ENCODE measurements around the gene CCDC92. TPM values are rescaled to one million over a fixed set of nuclear protein-coding genes. Genes with fewer than 3 reads are reported as not detected.

Gene CCDC92
- total and polyA plus RNA-seq, 2 of the 8 experiments (the other 6 are each of a cell fraction or from before 2014, with no cell fraction given), result 0.43 to 0.51 TPM

- ChIA-PET POLR2A (ENCODE audit: partially characterized antibody) (no interaction called here), CTCF (ENCODE audit: partially characterized antibody) (interaction anchor here (0.6 to 1.5 kb wide), 3 partner anchors 18 to 327 kb away, joined by 3 to 4 read pairs (median 4); no protein-coding TSS in a partner anchor)
- no peak overlapping the region for H3K4me3 ChIP-seq (ENCODE audit: extremely low read depth in 1 of 4, insufficient read depth in 2 of 4, low read depth in 3 of 4, low read length in 4 of 4)
- no peak overlapping the region for H3K14ac ChIP-seq (ENCODE audit: insufficient read length)
- no peak overlapping the region for H2BK5ac ChIP-seq (ENCODE audit: low read depth, low read length)
- H3K4ac ChIP-seq (replicated peaks; ENCODE audit: insufficient read length, low read depth, low read length), result no peak overlapping the region
- no peak overlapping the region for H4K8ac ChIP-seq (ENCODE audit: extremely low read depth, insufficient read depth, low read length)
- no peak overlapping the region for H3K56ac ChIP-seq (replicated peaks; ENCODE audit: insufficient read length, low read depth, low read length)
- H4K20me1 ChIP-seq (replicated peaks in 1 of 2; ENCODE audit: control insufficient read depth in 1 of 2, insufficient read depth in 2 of 2, low read length in 2 of 2), result no peaks in the 10 kb centered on the region
- no peak overlapping the region; the same call in 1 of the 2 replicates for H2AFZ ChIP-seq (ENCODE audit: low read length)
- no peaks in the 10 kb centered on the region for H3K36me3 ChIP-seq (ENCODE audit: control insufficient read depth in 2 of 4, insufficient read depth in 4 of 4, low read length in 3 of 4)
- no peak overlapping the region for H3K18ac ChIP-seq (ENCODE audit: extremely low read depth, low read length)
- no peaks in the 10 kb centered on the region for H3K79me1 ChIP-seq (ENCODE audit: low read depth, low read length)
- H2AK5ac ChIP-seq (ENCODE audit: low read depth, low read length), result no peak overlapping the region
- 89% methylated on average over 22 of the region's 22 CpGs; no CpG with 5 or more reads in 1 of the 2 experiments for WGBS, 2 experiments (ENCODE audit: extremely low coverage in 1 of 2, insufficient coverage in 1 of 2, insufficient read length in 1 of 2, insufficient replicate concordance in 2 of 2, low coverage in 1 of 2, low lambda C conversion rate in 2 of 2, missing lambda C conversion rate in 1 of 2)
- no peaks in the 10 kb centered on the region for H3K79me2 ChIP-seq (ENCODE audit: control insufficient read depth in 1 of 2, insufficient read depth in 2 of 2, low read length in 2 of 2)
- no peak overlapping the region for H2BK120ac ChIP-seq (replicated peaks; ENCODE audit: low read depth, low read length)
- TF ChIP-seq POU5F1 (IDR thresholded peaks at IDR 0.05; ENCODE audit: low read depth, low read length), result no peak
- no peak for TF ChIP-seq SIN3A (conservative IDR thresholded peaks at IDR 0.05 in 1 of 2, IDR thresholded peaks at IDR 0.05 in 1 of 2; ENCODE audit: low read depth in 1 of 2, low read length in 2 of 2)
- no peak for TF ChIP-seq TCF12 (IDR thresholded peaks at IDR 0.05; ENCODE audit: low read depth, low read length)
- no peak for TF ChIP-seq RNF2 (IDR thresholded peaks at IDR 0.05; ENCODE audit: borderline replicate concordance, low read depth, low read length, missing control alignments, poor library complexity, severe bottlenecking)
- TF ChIP-seq BACH1 (IDR thresholded peaks at IDR 0.05; ENCODE audit: low read length), result no peak
- TF ChIP-seq POLR2AphosphoS5 (IDR thresholded peaks at IDR 0.05; ENCODE audit: low read depth, low read length), result no peak
- no peak for TF ChIP-seq NANOG (IDR thresholded peaks at IDR 0.05; ENCODE audit: insufficient read depth, low read depth, low read length, poor library complexity, severe bottlenecking)
- TF ChIP-seq SRF (IDR thresholded peaks at IDR 0.05; ENCODE audit: low read depth, low read length), result no peak
- TF ChIP-seq CEBPB (IDR thresholded peaks at IDR 0.05; ENCODE audit: low read depth, low read length), result no peak
- no peak for TF ChIP-seq GABPA (IDR thresholded peaks at IDR 0.05; ENCODE audit: borderline replicate concordance, insufficient read depth, low read length)
- H3K9ac ChIP-seq (replicated peaks in 1 of 4; ENCODE audit: extremely low read depth in 1 of 4, low read depth in 3 of 4, low read length in 3 of 4), result no peak overlapping the region
- H2BK12ac ChIP-seq (ENCODE audit: low read depth, low read length), result no peak overlapping the region
- H3K4me1 ChIP-seq (replicated peaks in 1 of 4; ENCODE audit: control insufficient read depth in 3 of 4, insufficient read depth in 4 of 4, low read length in 3 of 4), result peaks cover 0 to 6% (median 1%) of the 10 kb centered on the region in 4 experiments; a peak in 4 of 7 replicates
- FAIRE-seq (no peak), DNase-seq (ENCODE audit: low read depth in 1 of 2, low spot score in 2 of 2) (no peak)
- no peak overlapping the region for H2BK15ac ChIP-seq (ENCODE audit: low read length)
- no peaks in the 10 kb centered on the region; a peak in 3 of 7 replicates for H3K27me3 ChIP-seq (replicated peaks in 1 of 4; ENCODE audit: control insufficient read depth in 3 of 4, extremely low read depth in 1 of 4, insufficient read depth in 3 of 4, low read length in 3 of 4)
- no peak overlapping the region for H4K5ac ChIP-seq (ENCODE audit: insufficient read length, low read depth, low read length)
- H3K27ac ChIP-seq (ENCODE audit: low read depth, low read length), result no peak overlapping the region
- H3K23me2 ChIP-seq (ENCODE audit: low read depth, low read length), result no peaks in the 10 kb centered on the region
- H3K4me2 ChIP-seq (ENCODE audit: insufficient read depth in 1 of 2, low read depth in 2 of 2, low read length in 2 of 2), result no peak overlapping the region
- no peak overlapping the region for H4K91ac ChIP-seq (replicated peaks; ENCODE audit: insufficient read length, low read length)
- H3K9me3 ChIP-seq (ENCODE audit: insufficient read depth in 2 of 2, low read depth in 1 of 2, low read length in 1 of 2), result peaks cover 0 to 2% of the 10 kb centered on the region in 2 experiments; a peak in 1 of 4 replicates
- H2BK20ac ChIP-seq (ENCODE audit: low read length), result no peak overlapping the region
- H3K23ac ChIP-seq (ENCODE audit: insufficient read length), result no peak overlapping the region
Observed at GRCh38 chr12:123886931-123887582, 85.6 kb downstream of the CCDC92 start.
